ENCODE measurements around the gene PRRX2.

DNA sequence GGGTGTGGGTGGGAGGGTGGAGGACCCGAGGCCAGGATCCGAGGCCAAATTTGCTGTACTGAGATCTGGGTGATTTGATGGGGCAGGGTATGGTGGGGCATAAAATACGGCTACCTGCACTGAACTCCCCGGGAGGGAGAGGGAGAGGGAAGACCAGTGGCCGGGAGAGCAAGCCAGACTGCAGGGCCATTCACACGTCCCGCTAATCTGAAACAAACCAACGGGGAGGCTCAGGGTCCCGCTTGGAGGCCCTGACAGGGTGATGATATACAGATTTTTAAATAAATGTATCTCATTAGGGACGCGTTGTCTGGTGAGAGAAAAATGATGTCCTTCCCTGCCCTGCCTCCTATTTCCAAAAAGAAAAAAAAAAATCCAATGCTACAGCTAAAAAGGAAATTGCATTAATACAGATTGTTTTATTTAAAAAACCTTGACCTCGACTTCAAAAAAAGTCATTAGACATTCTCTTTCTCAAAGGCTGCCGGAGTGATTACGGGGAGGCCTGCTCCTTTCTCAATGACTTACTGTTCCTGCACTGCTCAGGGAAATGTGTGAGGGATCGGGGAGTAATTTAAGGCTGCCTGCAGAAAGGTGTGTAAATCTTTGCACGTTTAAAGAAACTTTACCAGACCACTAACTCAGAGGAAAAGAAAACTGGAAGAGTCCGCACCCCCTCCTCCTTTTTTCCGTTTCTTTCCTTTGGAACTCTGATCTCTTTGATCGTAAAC lies 11.5 kb upstream of the PRRX2 start:
- TF ChIP-seq CTCF (IDR thresholded peaks at IDR 0.05) (no peak), POLR2A (IDR thresholded peaks at IDR 0.05) (no peak)
